Measurements from ENCODE around the gene SOWAHA. TPM values are rescaled to one million over a fixed set of nuclear protein-coding genes. Genes with fewer than 3 reads are reported as not detected.

Gene SOWAHA
- total and polyA plus RNA-seq, 2 of the 4 experiments (the other 2 are of a cell fraction) = 0.03 TPM; not detected in 1

DNA sequence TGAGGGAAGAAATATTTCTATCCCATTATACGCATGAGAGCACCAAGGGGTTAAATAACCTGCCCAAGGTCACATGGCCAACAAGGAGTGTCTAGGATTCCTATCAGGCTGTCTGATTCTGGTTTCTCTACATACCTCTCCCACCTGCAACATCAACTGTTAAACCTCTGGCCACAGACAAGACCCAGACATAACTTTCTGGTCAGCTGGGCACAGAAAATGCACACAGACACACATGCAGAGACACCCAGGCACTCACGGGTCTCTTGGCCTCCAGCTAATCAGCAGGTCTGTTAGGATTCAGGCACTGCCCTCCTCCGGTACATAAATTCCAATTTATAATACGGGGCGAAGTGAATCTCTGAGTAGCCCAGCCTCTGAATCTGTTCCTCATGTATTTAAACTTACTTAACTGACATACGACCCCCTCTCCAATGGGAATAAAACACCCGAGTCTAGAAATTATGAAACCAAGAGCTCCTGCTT lies 37.6 kb upstream of the SOWAHA start:
- Histone ChIP-seq H3K4me1 (ENCODE audit: control insufficient read depth, insufficient read depth, low read length) (peaks cover 19% of the 10 kb centered on the region), H2AK9ac (replicated peaks; ENCODE audit: low read depth, low read length, poor library complexity) (no peak overlapping the region), H3K4ac (ENCODE audit: low read depth, low read length) (no peak overlapping the region; the same call in 1 of the 2 replicates), H3K36me3 (ENCODE audit: control insufficient read depth, insufficient read depth, low read length) (no peaks in the 10 kb centered on the region), H3K27ac (ENCODE audit: insufficient read depth, low read length) (no peak overlapping the region), H2AFZ (replicated peaks; ENCODE audit: low read length, poor library complexity) (no peak overlapping the region), H4K91ac (ENCODE audit: insufficient read depth, low read depth, low read length) (no peak overlapping the region), H3K18ac (ENCODE audit: low read depth, low read length) (no peak overlapping the region), H2BK120ac (ENCODE audit: low read depth, low read length) (no peak overlapping the region), H3K9me3 (ENCODE audit: control insufficient read depth, insufficient read depth, low read length) (no peaks in the 10 kb centered on the region), H3K9me1 (ENCODE audit: insufficient read depth, low read length) (peaks cover 43% of the 10 kb centered on the region), H3K9ac (ENCODE audit: low read depth, low read length) (no peak overlapping the region), H3K27me3 (ENCODE audit: control insufficient read depth, insufficient read depth, low read length) (no peaks in the 10 kb centered on the region), H3K23ac (ENCODE audit: low read depth, low read length) (0 out of 2 replicates have a peak overlapping the region, but pooled peaks have one; percentile 29), H3K14ac (replicated peaks; ENCODE audit: low read depth, low read length) (no peak overlapping the region), H2AK5ac (ENCODE audit: low read depth, low read length) (no peak overlapping the region), H3K4me3 (ENCODE audit: insufficient read depth, low read depth, low read length) (no peak overlapping the region), H2BK15ac (ENCODE audit: low read depth, low read length) (no peak overlapping the region), H4K20me1 (ENCODE audit: insufficient read depth, low read length) (peaks cover 47% of the 10 kb centered on the region), H3K79me1 (ENCODE audit: low read depth in 1 of 2, low read length in 2 of 2) (peaks cover 27 to 70% of the 10 kb centered on the region in 2 experiments), H4K5ac (ENCODE audit: low read depth, low read length) (no peak overlapping the region), H3K56ac (ENCODE audit: extremely low read depth, insufficient read depth, low read length) (no peak overlapping the region), H4K8ac (ENCODE audit: low read depth in 2 of 2, low read length in 2 of 2) (no peak overlapping the region), H3K4me2 (ENCODE audit: low read depth, low read length) (peak overlapping the region; percentile 43), H2BK5ac (ENCODE audit: low read depth, low read length, poor library complexity, severe bottlenecking) (no peak overlapping the region), H2BK20ac (ENCODE audit: low read depth, low read length) (no peak overlapping the region)
- no TSS peak for BruUV-seq (replicated peaks)
- ChIA-PET CTCF (interaction anchor here (0.6 to 1.9 kb wide), 2 partner anchors 9 to 38 kb away, joined by 4 read pairs; no protein-coding TSS in a partner anchor), POLR2A (ENCODE audit: unreplicated experiment) (interaction anchor here (1.0 kb wide), 1 partner anchor 209 kb away, joined by 3 read pairs; no protein-coding TSS in a partner anchor)
- TF ChIP-seq RAD21 (IDR thresholded peaks at IDR 0.05; ENCODE audit: low read length) (no peak), USF2 (IDR thresholded peaks at IDR 0.05; ENCODE audit: low read depth, low read length) (no peak), RFX5 (IDR thresholded peaks at IDR 0.05; ENCODE audit: low read depth, low read length) (no peak), FOS (IDR thresholded peaks at IDR 0.05; ENCODE audit: low read depth, low read length) (no peak), NFE2L2 (IDR thresholded peaks at IDR 0.05; ENCODE audit: low read depth, low read length) (no peak), BHLHE40 (IDR thresholded peaks at IDR 0.05; ENCODE audit: low read depth, low read length) (no peak), POLR2A (IDR thresholded peaks at IDR 0.05; ENCODE audit: low read depth, low read length) (no peak), CEBPB (IDR thresholded peaks at IDR 0.05; ENCODE audit: low read depth, low read length) (no peak), MAZ (IDR thresholded peaks at IDR 0.05; ENCODE audit: borderline replicate concordance, low read depth, low read length) (no peak), RCOR1 (IDR thresholded peaks at IDR 0.05; ENCODE audit: insufficient replicate concordance, low read length) (no peak), SMC3 (IDR thresholded peaks at IDR 0.05; ENCODE audit: low read depth, low read length) (no peak), MAFK (IDR thresholded peaks at IDR 0.05; ENCODE audit: low read depth, low read length) (no peak)
- TF ChIP-seq, protein P1, sequence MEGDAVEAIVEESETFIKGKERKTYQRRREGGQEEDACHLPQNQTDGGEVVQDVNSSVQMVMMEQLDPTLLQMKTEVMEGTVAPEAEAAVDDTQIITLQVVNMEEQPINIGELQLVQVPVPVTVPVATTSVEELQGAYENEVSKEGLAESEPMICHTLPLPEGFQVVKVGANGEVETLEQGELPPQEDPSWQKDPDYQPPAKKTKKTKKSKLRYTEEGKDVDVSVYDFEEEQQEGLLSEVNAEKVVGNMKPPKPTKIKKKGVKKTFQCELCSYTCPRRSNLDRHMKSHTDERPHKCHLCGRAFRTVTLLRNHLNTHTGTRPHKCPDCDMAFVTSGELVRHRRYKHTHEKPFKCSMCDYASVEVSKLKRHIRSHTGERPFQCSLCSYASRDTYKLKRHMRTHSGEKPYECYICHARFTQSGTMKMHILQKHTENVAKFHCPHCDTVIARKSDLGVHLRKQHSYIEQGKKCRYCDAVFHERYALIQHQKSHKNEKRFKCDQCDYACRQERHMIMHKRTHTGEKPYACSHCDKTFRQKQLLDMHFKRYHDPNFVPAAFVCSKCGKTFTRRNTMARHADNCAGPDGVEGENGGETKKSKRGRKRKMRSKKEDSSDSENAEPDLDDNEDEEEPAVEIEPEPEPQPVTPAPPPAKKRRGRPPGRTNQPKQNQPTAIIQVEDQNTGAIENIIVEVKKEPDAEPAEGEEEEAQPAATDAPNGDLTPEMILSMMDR (conservative IDR thresholded peaks at IDR 0.05; ENCODE audit: low read depth, low read length) = no peak
- dilution Hi-C loops (cut with HindIII; ENCODE audit: low sequenced_read_pairs, unreplicated experiment) (no loop called here), intact Hi-C loops (cut with micrococcal nuclease) (no loop called here), in situ Hi-C loops (cut with MboI; ENCODE audit: low sequenced_read_pairs) (no loop called here)
- no peak for DNase-seq
- no peak for ATAC-seq (ENCODE audit: low read depth)
- WGBS, 2 experiments (ENCODE audit: extremely low coverage in 2 of 2, insufficient read length in 1 of 2) = 38% methylated on average over 1 of the region's 7 CpGs; no CpG with 5 or more reads in 1 of the 2 experiments
